Esophagus squamous epithelium (tissue), 5 donors: ENCODE measurements around the gene DCC. TPM values are rescaled to one million over a fixed set of nuclear protein-coding genes. Genes with fewer than 3 reads are reported as not detected.

Source experiments
- DNase-seq: peaks from one replicate; lab custom pipeline; 2025; lab: John Stamatoyannopoulos, UW
- H3K27ac ChIP-seq, 4 donors: fragments of 200-600 bp; sonication (generic); one replicate each; pipeline ENCODE4 v1.5.1; 2016 to 2019; ENCODE audit warnings: mild to moderate bottlenecking in 1 of 4
- H3K27me3 ChIP-seq, 4 donors: fragments of 200-600 bp; sonication (generic); 1 replicate in 3 of 4; 2 replicates in 1 of 4; pipeline versions ENCODE4 v1.5.1 to v1.6.0; 2017 to 2021; ENCODE audit warnings: antibody characterized with exemption in 1 of 4
- H3K36me3 ChIP-seq, 3 donors: fragments of 200-600 bp; sonication (generic); one replicate each; pipeline ENCODE4 v1.5.1; 2016 to 2019
- H3K4me1 ChIP-seq, 3 donors: fragments of 200-600 bp; sonication (generic); one replicate each; pipeline ENCODE4 v1.5.1; 2017 to 2019
- H3K4me3 ChIP-seq, 4 donors: fragments of 200-600 bp; sonication (generic); 1 replicate in 3 of 4; 2 replicates in 1 of 4; pipeline ENCODE4 v1.5.1; 2016 to 2019; ENCODE audit warnings: mild to moderate bottlenecking in 2 of 4, moderate library complexity in 1 of 4
- H3K9me3 ChIP-seq, 3 donors: fragments of 200-600 bp; sonication (generic); one replicate each; pipeline ENCODE4 v1.5.1; 2016 to 2019
- CTCF ChIP-seq, 6 experiments: fragments of 450-650 bp in 4 of 6; fragments of 200-600 bp in 2 of 6; sonication (generic) in 2 of 6; IDR thresholded peaks; one replicate each; pipeline ENCODE4 v1.5.1; 2016 to 2019; ENCODE audit warnings: antibody characterized with exemption in 6 of 6, mild to moderate bottlenecking in 4 of 6, moderate library complexity in 4 of 6
- POLR2A ChIP-seq, 4 donors: fragments of 450-650 bp; IDR thresholded peaks; one replicate each; pipeline ENCODE4 v1.6.1; 2017; ENCODE audit warnings: antibody characterized with exemption in 4 of 4, mild to moderate bottlenecking in 4 of 4, moderate library complexity in 3 of 4
- WGBS, 2 donors: methylation state at CpG; one replicate each; pipeline ENCODE4 v1.1.5; 2018; 5-methylcytosine and 5-hydroxymethylcytosine counted together
- intact Hi-C: fragments of 100-400 bp; cut with DNase I; formaldehyde crosslinking; loops from one replicate; pipeline ENCODE4 v1.15.0; 2022
- total RNA-seq, 4 donors: library from RNA; depleted of rRNA; stranded (reverse); fragments of >200 nt; gene quantifications; one replicate each; pipeline ENCODE4 v1.1.0, GENCODE V29; 2016
- donor health status: DM: yes; HTN: yes; CAD: no.

Gene DCC
- total RNA-seq, 4 donors from 2014 or later: 0.06 to 0.95 TPM; not detected in 2

- TF ChIP-seq POLR2A (IDR thresholded peaks at IDR 0.05): no peak
- Histone ChIP-seq H3K27ac (no peak overlapping the region), H3K27me3 (no peaks in the 10 kb centered on the region), H3K36me3 (no peaks in the 10 kb centered on the region), H3K4me3 (no peak overlapping the region), H3K4me1 (no peaks in the 10 kb centered on the region), H3K9me3 (no peaks in the 10 kb centered on the region)
- intact Hi-C loops: no loop called here
- no peak for DNase-seq
- WGBS, 2 donors: 53 to 68% methylated on average over 6 to 8 of the region's 8 CpGs
Observed at GRCh38 chr18:52657043-52657805, 317.2 kb downstream of the DCC start.

- Histone ChIP-seq H3K4me1 (no peaks in the 10 kb centered on the region), H3K36me3 (no peaks in the 10 kb centered on the region), H3K4me3 (no peak overlapping the region), H3K27me3 (no peaks in the 10 kb centered on the region), H3K27ac (no peak overlapping the region), H3K9me3 (no peaks in the 10 kb centered on the region)
- no peak for DNase-seq
- TF ChIP-seq CTCF (IDR thresholded peaks at IDR 0.05): no peak
- TF ChIP-seq POLR2A (IDR thresholded peaks at IDR 0.05): no peak
- WGBS, 2 donors: 23 to 38% methylated on average over 4 of the region's 4 CpGs
- intact Hi-C loops: no loop called here
Observed at GRCh38 chr18:52667463-52668065, 327.6 kb downstream of the DCC start.

- Histone ChIP-seq H3K36me3 (no peaks in the 10 kb centered on the region), H3K27ac (no peak overlapping the region), H3K4me1 (no peaks in the 10 kb centered on the region), H3K9me3 (no peaks in the 10 kb centered on the region), H3K27me3 (no peaks in the 10 kb centered on the region), H3K4me3 (no peak overlapping the region)
- TF ChIP-seq POLR2A (IDR thresholded peaks at IDR 0.05): no peak
- no peak for TF ChIP-seq CTCF (IDR thresholded peaks at IDR 0.05)
- DNase-seq: no peak
- WGBS, 2 donors: 5 to 15% methylated on average over 3 of the region's 3 CpGs
- intact Hi-C loops: no loop called here
Observed at GRCh38 chr18:52670896-52671295, 330.9 kb downstream of the DCC start.

- H3K27me3 ChIP-seq: no peaks in the 10 kb centered on the region
- intact Hi-C loops: no loop called here
- no peaks in the 10 kb centered on the region for H3K36me3 ChIP-seq
- no peak overlapping the region for H3K4me3 ChIP-seq
- 42 to 50% methylated on average over 3 of the region's 3 CpGs for WGBS, 2 donors
- H3K27ac ChIP-seq: no peak overlapping the region
- no peak for TF ChIP-seq CTCF (IDR thresholded peaks at IDR 0.05)
- TF ChIP-seq POLR2A (IDR thresholded peaks at IDR 0.05): no peak
- DNase-seq: no peak
- H3K4me1 ChIP-seq: no peaks in the 10 kb centered on the region
- H3K9me3 ChIP-seq: no peaks in the 10 kb centered on the region
Observed at GRCh38 chr18:52678034-52678433, 338.0 kb downstream of the DCC start.

- Histone ChIP-seq H3K4me3 (no peak overlapping the region), H3K36me3 (no peaks in the 10 kb centered on the region), H3K27me3 (no peaks in the 10 kb centered on the region), H3K27ac (no peak overlapping the region), H3K9me3 (no peaks in the 10 kb centered on the region), H3K4me1 (no peaks in the 10 kb centered on the region)
- intact Hi-C loops: no loop called here
- DNase-seq: no peak
- 38 to 44% methylated on average over 8 of the region's 8 CpGs for WGBS, 2 donors
- TF ChIP-seq CTCF (IDR thresholded peaks at IDR 0.05): no peak
- no peak for TF ChIP-seq POLR2A (IDR thresholded peaks at IDR 0.05)
Observed at GRCh38 chr18:52678551-52678950, 338.6 kb downstream of the DCC start.
